ENCODE results near the gene P3H2.

GRCh38 chr3:190041333-190042041, 79.2 kb downstream of the P3H2 start:
- TF ChIP-seq CTCF (IDR thresholded peaks at IDR 0.05) (no peak), POLR2A (IDR thresholded peaks at IDR 0.05) (no peak)

Measured in thyroid gland (tissue), 4 donors.